ENCODE measurements around the gene YAF2. TPM values are rescaled to one million over a fixed set of nuclear protein-coding genes. Genes with fewer than 3 reads are reported as not detected.

The YAF2 gene
- total RNA-seq, 3 donors from 2014 or later (not counting 1 experiment from before 2014, with no cell fraction given), result 96.2 to 124 (median 101) TPM

GRCh38 chr12:42166501-42166900 lies 71.5 kb downstream of the YAF2 start:
- DNase-seq, result no peak
- no peaks in the 10 kb centered on the region for H3K9me3 ChIP-seq (ENCODE audit: control insufficient read depth, insufficient read depth, low read length)
- H3K36me3 ChIP-seq (ENCODE audit: control insufficient read depth, insufficient read depth, low read length), result peaks cover 3% of the 10 kb centered on the region
- H3K27ac ChIP-seq (ENCODE audit: low read length), result no peak overlapping the region
- intact Hi-C loops (cut with micrococcal nuclease), result no loop called here
- no peak for ATAC-seq
- no peaks in the 10 kb centered on the region for H3K27me3 Mint-ChIP-seq (ENCODE audit: low read depth in 2 of 2)
- no peak overlapping the region for H3K4me3 ChIP-seq (ENCODE audit: low read length)
- no peaks in the 10 kb centered on the region for H3K4me1 ChIP-seq (ENCODE audit: control insufficient read depth, insufficient read depth, low read length)
- no peak overlapping the region for H3K27ac Mint-ChIP-seq
- no peaks in the 10 kb centered on the region for H3K9me3 Mint-ChIP-seq
- TF ChIP-seq CTCF (IDR thresholded peaks at IDR 0.05), result no peak
- H3K36me3 Mint-ChIP-seq, result no peaks in the 10 kb centered on the region
- H3K27me3 ChIP-seq (ENCODE audit: control insufficient read depth, insufficient read depth, low read length), result no peaks in the 10 kb centered on the region
- peaks cover 26 to 35% of the 10 kb centered on the region in 2 donors for H3K4me1 Mint-ChIP-seq
- H3K4me3 Mint-ChIP-seq, result no peak overlapping the region

GRCh38 chr12:42163913-42164312 lies 74.1 kb downstream of the YAF2 start:
- Histone ChIP-seq H3K36me3 (ENCODE audit: control insufficient read depth, insufficient read depth, low read length) (peaks cover 22% of the 10 kb centered on the region), H3K27ac (ENCODE audit: low read length) (no peak overlapping the region), H3K27me3 (ENCODE audit: control insufficient read depth, insufficient read depth, low read length) (no peaks in the 10 kb centered on the region), H3K9me3 (ENCODE audit: control insufficient read depth, insufficient read depth, low read length) (no peaks in the 10 kb centered on the region), H3K4me1 (ENCODE audit: control insufficient read depth, insufficient read depth, low read length) (no peaks in the 10 kb centered on the region), H3K4me3 (ENCODE audit: low read length) (no peak overlapping the region)
- Mint-ChIP-seq H3K4me1 (peaks cover 26 to 27% of the 10 kb centered on the region in 2 donors), H3K27ac (peak overlapping the region; percentile 53 to 63), H3K36me3 (no peaks in the 10 kb centered on the region), H3K27me3 (ENCODE audit: low read depth in 2 of 2) (no peaks in the 10 kb centered on the region), H3K4me3 (no peak overlapping the region), H3K9me3 (no peaks in the 10 kb centered on the region)
- DNase-seq (no peak), ATAC-seq (no peak)
- intact Hi-C loops (cut with micrococcal nuclease), result no loop called here
- TF ChIP-seq CTCF (IDR thresholded peaks at IDR 0.05), result no peak

- Histone ChIP-seq H3K4me3 (ENCODE audit: low read length) (no peak overlapping the region), H3K36me3 (ENCODE audit: control insufficient read depth, insufficient read depth, low read length) (peaks cover 27% of the 10 kb centered on the region), H3K9me3 (ENCODE audit: control insufficient read depth, insufficient read depth, low read length) (no peaks in the 10 kb centered on the region), H3K4me1 (ENCODE audit: control insufficient read depth, insufficient read depth, low read length) (no peaks in the 10 kb centered on the region), H3K27me3 (ENCODE audit: control insufficient read depth, insufficient read depth, low read length) (no peaks in the 10 kb centered on the region), H3K27ac (ENCODE audit: low read length) (no peak overlapping the region)
- 85% methylated on average over 1 of the region's 1 CpG for WGBS (ENCODE audit: insufficient coverage)
- Mint-ChIP-seq H3K36me3 (no peaks in the 10 kb centered on the region), H3K4me1 (peaks cover 24 to 26% of the 10 kb centered on the region in 2 donors), H3K4me3 (no peak overlapping the region), H3K9me3 (no peaks in the 10 kb centered on the region), H3K27ac (peak overlapping the region; percentile 53 to 63), H3K27me3 (ENCODE audit: low read depth in 2 of 2) (no peaks in the 10 kb centered on the region)
- no peak for DNase-seq
- ATAC-seq, result no peak
- no peak for TF ChIP-seq CTCF (IDR thresholded peaks at IDR 0.05)
- intact Hi-C loops (cut with micrococcal nuclease), result no loop called here
Measured at GRCh38 chr12:42162965-42163364, 75.1 kb downstream of the YAF2 start.

GRCh38 chr12:42162193-42162592 lies 75.9 kb downstream of the YAF2 start:
- H3K36me3 Mint-ChIP-seq, result no peaks in the 10 kb centered on the region

More at GRCh38 chr12:42162193-42162592, 75.9 kb downstream of the YAF2 start:
- no peak for DNase-seq
- Histone ChIP-seq H3K9me3 (ENCODE audit: control insufficient read depth, insufficient read depth, low read length) (no peaks in the 10 kb centered on the region), H3K36me3 (ENCODE audit: control insufficient read depth, insufficient read depth, low read length) (peaks cover 27% of the 10 kb centered on the region), H3K27ac (ENCODE audit: low read length) (no peak overlapping the region), H3K4me3 (ENCODE audit: low read length) (no peak overlapping the region), H3K4me1 (ENCODE audit: control insufficient read depth, insufficient read depth, low read length) (no peaks in the 10 kb centered on the region), H3K27me3 (ENCODE audit: control insufficient read depth, insufficient read depth, low read length) (no peaks in the 10 kb centered on the region)
- no peaks in the 10 kb centered on the region for H3K9me3 Mint-ChIP-seq
- intact Hi-C loops (cut with micrococcal nuclease), result no loop called here
- H3K4me3 Mint-ChIP-seq, result no peak overlapping the region
- H3K27ac Mint-ChIP-seq, result peak overlapping the region; percentile 53 to 63
- peaks cover 24 to 26% of the 10 kb centered on the region in 2 donors for H3K4me1 Mint-ChIP-seq
- no peaks in the 10 kb centered on the region for H3K27me3 Mint-ChIP-seq (ENCODE audit: low read depth in 2 of 2)
- no peak for TF ChIP-seq CTCF (IDR thresholded peaks at IDR 0.05)
- no peak for ATAC-seq
